Measurements from ENCODE around the gene ZNF662. TPM values are rescaled to one million over a fixed set of nuclear protein-coding genes. Genes with fewer than 3 reads are reported as not detected.
A peak's percentile ranks its signal among the peaks of the same experiment; 100 is the strongest.

The ZNF662 gene
- total and polyA plus RNA-seq, 7 donors: 0.32 to 3.5 (median 1.4) TPM

- no peak for TF ChIP-seq CTCF (IDR thresholded peaks at IDR 0.05)
- WGBS, 3 donors: 47 to 62% (median 58%) methylated on average over 4 of the region's 4 CpGs
- ATAC-seq: peak in 2 of 4 donors; percentile 27 to 32
- Histone ChIP-seq H3K4me1 (no peaks in the 10 kb centered on the region), H3K36me3 (ENCODE audit: insufficient read depth in 1 of 2, low read depth in 1 of 2) (peaks cover 12 to 24% of the 10 kb centered on the region in 2 donors), H3K27me3 (ENCODE audit: insufficient read depth in 3 of 3, low read length in 2 of 3) (peaks cover 0 to 4% (median 0%) of the 10 kb centered on the region in 3 donors), H3K27ac (no peak overlapping the region), H3K9me3 (peaks cover 5% of the 10 kb centered on the region), H3K4me3 (peak overlapping the region; percentile 85)
- intact Hi-C loops (cut with DNase I): no loop called here
- DNase-seq: no peak
Measured at GRCh38 chr3:42906848-42907183, 874 bp downstream of the ZNF662 start.

GRCh38 chr3:42908675-42909074 is 2.7 kb downstream of the ZNF662 start:
- DNase-seq (no peak), ATAC-seq (no peak)
- intact Hi-C loops (cut with DNase I): no loop called here
- peaks cover 0 to 4% (median 0%) of the 10 kb centered on the region in 3 donors for H3K27me3 ChIP-seq (ENCODE audit: insufficient read depth in 3 of 3, low read length in 2 of 3)
- H3K36me3 ChIP-seq (ENCODE audit: insufficient read depth in 1 of 2, low read depth in 1 of 2): peaks cover 16 to 36% of the 10 kb centered on the region in 2 donors
- H3K9me3 ChIP-seq: peaks cover 15% of the 10 kb centered on the region
- no peak overlapping the region for H3K4me3 ChIP-seq
- WGBS, 3 donors: 90 to 97% (median 96%) methylated on average over 7 of the region's 7 CpGs
- TF ChIP-seq CTCF (IDR thresholded peaks at IDR 0.05): no peak
- H3K4me1 ChIP-seq: no peaks in the 10 kb centered on the region
- no peak overlapping the region for H3K27ac ChIP-seq

- no peak for TF ChIP-seq CTCF (IDR thresholded peaks at IDR 0.05)
- Histone ChIP-seq H3K36me3 (ENCODE audit: insufficient read depth in 1 of 2, low read depth in 1 of 2) (peaks cover 34 to 54% of the 10 kb centered on the region in 2 donors), H3K27me3 (ENCODE audit: insufficient read depth in 3 of 3, low read length in 2 of 3) (no peaks in the 10 kb centered on the region), H3K9me3 (peaks cover 42% of the 10 kb centered on the region), H3K4me1 (no peaks in the 10 kb centered on the region), H3K27ac (no peak overlapping the region), H3K4me3 (no peak overlapping the region)
- intact Hi-C loops (cut with DNase I): no loop called here
- DNase-seq (no peak), ATAC-seq (no peak)
- 94 to 100% (median 96%) methylated on average over 2 of the region's 2 CpGs for WGBS, 3 donors
Measured at GRCh38 chr3:42911551-42911950, 5.6 kb downstream of the ZNF662 start.

- WGBS, 3 donors: 96 to 98% (median 97%) methylated on average over 8 of the region's 8 CpGs
- H3K9me3 ChIP-seq: peaks cover 72% of the 10 kb centered on the region
- ATAC-seq (no peak), DNase-seq (no peak)
- H3K4me3 ChIP-seq: no peak overlapping the region
- H3K36me3 ChIP-seq (ENCODE audit: insufficient read depth in 1 of 2, low read depth in 1 of 2): peaks cover 32 to 46% of the 10 kb centered on the region in 2 donors
- intact Hi-C loops (cut with DNase I): loop anchor here in 1 of 2 donors (5.0 kb wide), 1 partner anchor 1313 kb away; no protein-coding TSS in a partner anchor
- H3K27me3 ChIP-seq (ENCODE audit: insufficient read depth in 3 of 3, low read length in 2 of 3): no peaks in the 10 kb centered on the region
- H3K4me1 ChIP-seq: no peaks in the 10 kb centered on the region
- H3K27ac ChIP-seq: no peak overlapping the region
- no peak for TF ChIP-seq CTCF (IDR thresholded peaks at IDR 0.05)
Measured at GRCh38 chr3:42914771-42915515, 9.0 kb downstream of the ZNF662 start.
